Muscle of leg (tissue), 11 donors: Measurements from ENCODE around the gene CORO1C. TPM values are rescaled to one million over a fixed set of nuclear protein-coding genes. Genes with fewer than 3 reads are reported as not detected.

ENCODE experiments used
- DNase-seq: peaks from one replicate; pipeline ENCODE4 v3.0.0; 2013
- H3K27ac ChIP-seq: one replicate; pipeline ENCODE4 v1.5.1; 2013; ENCODE audit warnings: mild to moderate bottlenecking, low read length, control low read depth
- H3K27me3 ChIP-seq: one replicate; pipeline ENCODE4 v1.6.1; 2013; ENCODE audit warnings: low read length; ENCODE audit not compliant: control insufficient read depth, insufficient read depth
- H3K36me3 ChIP-seq: one replicate; pipeline ENCODE4 v1.6.1; 2013; ENCODE audit warnings: low read length; ENCODE audit not compliant: control insufficient read depth, insufficient read depth
- H3K4me1 ChIP-seq: one replicate; pipeline ENCODE4 v1.6.1; 2013; ENCODE audit warnings: low read length; ENCODE audit not compliant: control insufficient read depth, insufficient read depth
- H3K4me3 ChIP-seq: one replicate; pipeline ENCODE4 v1.5.1; 2013; ENCODE audit warnings: low read length, control low read depth
- H3K9me3 ChIP-seq: replicated peaks from 2 replicates; pipeline ENCODE4 v1.6.1; 2013; ENCODE audit warnings: low read depth, low read length; ENCODE audit not compliant: control insufficient read depth
- whole genome bisulfite sequencing: methylation state at CpG from one replicate; pipeline ENCODE4 v1.1.5; 2013; ENCODE audit warnings: missing lambda C conversion rate; ENCODE audit not compliant: insufficient coverage; 5-methylcytosine and 5-hydroxymethylcytosine counted together
- polyA plus RNA-seq, 8 donors: library from polyadenylated mRNA; unstranded; fragments of 120-200 nt; gene quantifications; one replicate each; pipeline versions ENCODE4 v1.2.1 to v1.2.3, GENCODE V29; 2013; ENCODE audit warnings: inconsistent platforms in 1 of 8, low replicate concordance in 1 of 8; ENCODE audit not compliant: insufficient read length in 8 of 8, insufficient read depth in 1 of 8
- total RNA-seq: library from RNA; stranded (reverse); fragments of 120-200 nt; gene quantifications from one replicate; pipeline ENCODE4 v1.2.4, GENCODE V29; 2013

Gene CORO1C
- total and polyA plus RNA-seq, 9 donors: 56.1 to 100 (median 70.0) TPM

GRCh38 chr12:108643941-108644810 lies 87.1 kb downstream of the CORO1C start:
- H3K27me3 ChIP-seq: no peaks in the 10 kb centered on the region
- DNase-seq: no peak
- 80% methylated on average over 13 of the region's 18 CpGs for WGBS
- H3K4me1 ChIP-seq: peaks cover 63% of the 10 kb centered on the region
- no peak overlapping the region for H3K4me3 ChIP-seq
- peak overlapping the region; percentile 67 for H3K27ac ChIP-seq
- H3K36me3 ChIP-seq: peaks cover 45% of the 10 kb centered on the region
- no peaks in the 10 kb centered on the region for H3K9me3 ChIP-seq

GRCh38 chr12:108642899-108643654 lies 88.2 kb downstream of the CORO1C start:
- Histone ChIP-seq H3K4me3 (no peak overlapping the region), H3K9me3 (no peaks in the 10 kb centered on the region), H3K27me3 (no peaks in the 10 kb centered on the region), H3K4me1 (peaks cover 72% of the 10 kb centered on the region), H3K27ac (peak overlapping the region; percentile 67), H3K36me3 (peaks cover 35% of the 10 kb centered on the region)
- no CpG with 5 or more reads among the region's 1 CpG for WGBS
- DNase-seq: no peak

DNA sequence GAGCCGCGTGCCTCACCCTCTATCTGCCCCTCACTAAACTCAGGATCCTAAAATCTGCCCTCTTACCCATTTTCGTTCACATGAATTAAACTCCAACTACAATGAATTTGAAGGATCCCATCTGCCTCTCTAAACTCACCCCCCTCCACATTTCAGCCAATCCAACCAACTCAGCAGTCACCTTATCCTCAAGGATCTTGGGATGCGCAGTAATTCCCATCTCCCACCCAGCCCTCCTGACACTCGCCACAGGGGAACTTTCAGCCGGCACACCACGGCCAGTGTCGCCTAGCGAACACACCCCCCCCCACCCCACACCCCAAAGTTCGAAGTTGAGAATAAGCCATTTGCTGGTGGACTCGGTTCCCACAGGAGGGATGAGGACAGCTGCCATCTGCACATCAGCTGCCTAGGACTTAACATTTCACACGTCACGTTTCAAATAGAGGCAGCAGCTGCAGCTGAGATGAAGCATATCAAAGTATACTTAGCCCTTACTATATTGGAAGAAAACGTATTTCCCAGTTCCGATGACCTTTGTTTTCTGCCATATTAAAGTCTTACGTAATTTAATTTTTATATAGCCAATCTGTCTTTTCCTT lies 88.9 kb downstream of the CORO1C start:
- H3K27ac ChIP-seq: peak overlapping the region; percentile 94
- no peaks in the 10 kb centered on the region for H3K9me3 ChIP-seq
- no peaks in the 10 kb centered on the region for H3K27me3 ChIP-seq
- peaks cover 28% of the 10 kb centered on the region for H3K36me3 ChIP-seq
- peak; percentile 92 for DNase-seq
- H3K4me1 ChIP-seq: peaks cover 73% of the 10 kb centered on the region
- no peak overlapping the region for H3K4me3 ChIP-seq
- 66% methylated on average over 9 of the region's 16 CpGs for WGBS

- Histone ChIP-seq H3K36me3 (peaks cover 25% of the 10 kb centered on the region), H3K4me1 (peaks cover 75% of the 10 kb centered on the region), H3K9me3 (no peaks in the 10 kb centered on the region), H3K4me3 (no peak overlapping the region), H3K27ac (peak overlapping the region; percentile 94), H3K27me3 (no peaks in the 10 kb centered on the region)
- WGBS: 56% methylated on average over 6 of the region's 9 CpGs
- no peak for DNase-seq
Observed at GRCh38 chr12:108641446-108642268, 89.7 kb downstream of the CORO1C start.

- whole genome bisulfite sequencing: 62% methylated on average over 3 of the region's 10 CpGs
- H3K4me1 ChIP-seq: peaks cover 72% of the 10 kb centered on the region
- peak overlapping the region; percentile 94 for H3K27ac ChIP-seq
- DNase-seq: no peak
- H3K9me3 ChIP-seq: no peaks in the 10 kb centered on the region
- H3K36me3 ChIP-seq: peaks cover 20% of the 10 kb centered on the region
- no peaks in the 10 kb centered on the region for H3K27me3 ChIP-seq
- no peak overlapping the region for H3K4me3 ChIP-seq
Observed at GRCh38 chr12:108640802-108641445, 90.4 kb downstream of the CORO1C start.

DNA sequence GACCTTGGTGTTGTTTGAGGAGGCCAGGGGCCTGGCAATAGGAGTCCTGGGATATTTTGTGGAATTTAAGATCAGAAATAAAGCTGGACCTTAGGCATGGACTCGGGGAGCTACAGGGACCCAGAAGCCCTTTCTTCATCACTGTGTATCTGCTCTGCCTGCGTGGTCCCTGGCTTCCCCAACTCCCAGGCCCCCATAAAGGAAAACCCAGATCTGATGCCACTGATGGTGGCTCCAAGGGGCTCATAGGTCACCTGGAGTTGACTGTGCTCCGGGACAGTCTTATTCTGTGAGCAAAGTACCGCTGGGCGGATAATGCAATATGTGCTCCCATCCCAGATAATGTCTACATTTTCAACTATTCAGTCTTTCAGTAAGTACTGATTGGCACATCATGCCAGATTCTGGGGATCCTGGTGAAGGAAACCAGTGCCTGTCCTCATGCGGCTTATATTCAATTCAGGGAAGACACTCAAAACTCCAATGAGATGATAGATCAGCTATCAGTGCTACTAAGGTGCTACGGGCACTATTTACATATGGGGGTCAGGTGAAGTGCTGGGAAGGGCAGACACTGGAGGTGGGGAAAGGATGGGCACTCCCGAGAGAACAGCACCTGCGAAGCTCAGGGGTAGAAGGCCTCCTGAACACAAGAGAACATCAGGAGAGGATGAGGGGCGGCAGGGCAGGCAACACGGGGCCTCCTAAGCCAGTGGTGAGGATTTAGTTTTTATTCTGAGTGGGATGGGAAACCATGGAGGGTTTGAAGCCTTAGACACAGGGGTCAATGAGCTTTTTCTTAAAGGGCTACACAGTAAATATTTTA lies 92.1 kb downstream of the CORO1C start:
- Histone ChIP-seq H3K9me3 (no peaks in the 10 kb centered on the region), H3K4me1 (peaks cover 74% of the 10 kb centered on the region)
- no peak for DNase-seq

GRCh38 chr12:108638141-108638827 lies 93.0 kb downstream of the CORO1C start:
- WGBS: 10% methylated on average over 15 of the region's 18 CpGs
- Histone ChIP-seq H3K4me1 (peaks cover 76% of the 10 kb centered on the region), H3K9me3 (no peaks in the 10 kb centered on the region), H3K27ac (peak overlapping the region; percentile 93), H3K36me3 (peaks cover 3% of the 10 kb centered on the region), H3K27me3 (peaks cover 3% of the 10 kb centered on the region), H3K4me3 (no peak overlapping the region)
- DNase-seq: peak; percentile 81

More for the DNA sequence above, 92.1 kb downstream of the CORO1C start:
- Histone ChIP-seq H3K27ac (peak overlapping the region; percentile 93), H3K36me3 (peaks cover 5% of the 10 kb centered on the region), H3K27me3 (peaks cover 2% of the 10 kb centered on the region), H3K4me3 (no peak overlapping the region)
- 90% methylated on average over 10 of the region's 11 CpGs for WGBS

DNA sequence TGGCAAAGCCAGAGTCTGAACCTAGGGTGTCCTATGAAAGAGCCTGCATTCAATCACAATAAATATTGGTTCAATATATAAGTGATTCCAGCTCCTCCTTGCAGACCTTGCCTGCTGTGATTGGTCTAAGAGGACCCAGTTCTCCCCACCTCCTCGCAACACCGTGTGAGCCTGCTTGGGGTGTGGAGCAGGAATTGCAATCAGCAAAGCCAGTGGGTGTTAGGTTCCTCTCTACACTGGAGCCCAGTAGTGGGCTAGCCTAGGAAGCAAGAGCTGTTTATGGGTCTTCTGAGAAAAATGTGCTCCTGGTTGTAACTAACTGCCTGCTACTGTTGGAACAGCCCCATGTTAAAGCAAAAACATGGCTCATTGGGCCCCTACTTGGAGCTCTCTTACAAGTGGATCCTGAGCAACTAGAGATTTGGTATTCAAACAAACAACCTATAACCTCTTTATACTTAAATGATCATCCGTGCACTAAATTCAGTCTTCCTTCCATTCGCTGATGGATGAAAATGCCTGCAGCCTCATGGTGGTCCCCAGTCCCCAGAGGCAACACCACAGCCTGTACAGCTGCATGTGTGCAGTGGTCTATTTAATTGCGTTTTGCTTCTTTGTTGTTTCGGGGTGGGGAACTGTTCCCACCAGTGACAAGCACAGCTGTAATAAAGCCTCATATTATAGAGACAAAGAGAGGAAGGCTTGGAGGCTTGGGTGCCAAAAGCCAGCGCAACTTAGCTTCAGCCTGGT lies 93.9 kb downstream of the CORO1C start:
- H3K27me3 ChIP-seq: peaks cover 3% of the 10 kb centered on the region
- WGBS: 36% methylated on average over 5 of the region's 7 CpGs
- no peak overlapping the region for H3K4me3 ChIP-seq
- H3K4me1 ChIP-seq: peaks cover 78% of the 10 kb centered on the region
- DNase-seq: peak; percentile 46
- H3K36me3 ChIP-seq: peaks cover 3% of the 10 kb centered on the region
- no peaks in the 10 kb centered on the region for H3K9me3 ChIP-seq
- peak overlapping the region; percentile 93 for H3K27ac ChIP-seq
